Activated CD8-positive, alpha-beta T cell treated with anti-CD3 and anti-CD28 coated beads for 36 hours (primary cell): ENCODE data around the gene MYOZ3. TPM values are rescaled to one million over a fixed set of nuclear protein-coding genes. Genes with fewer than 3 reads are reported as not detected.

Source experiments
- ATAC-seq: fragments of 200-7000 bp; cut with Tn5 transposase; one replicate; pipeline ENCODE4 v1.10.0; 2021; ENCODE audit warnings: mild to moderate bottlenecking, moderate library complexity
- CTCF ChIA-PET: fragments of 350-600 bp; sonication (Branson Sonifier 250); formaldehyde crosslinking; loops from one replicate; lab custom pipeline; 2021; ENCODE audit warnings: antibody characterized with exemption; lab: Charles Lee
- POLR2A ChIA-PET: fragments of 350-600 bp; sonication (Branson Sonifier 250); formaldehyde crosslinking; loops from one replicate; lab custom pipeline; 2021; ENCODE audit warnings: antibody characterized with exemption; lab: Charles Lee
- DNase-seq: peaks from one replicate; pipeline ENCODE4 v3.0.0-alpha.2; 2020
- H3K27ac Mint-ChIP-seq: one replicate; pipeline ENCODE4 v1.8.0; 2021; ENCODE audit warnings: mild to moderate bottlenecking, mixed read lengths
- H3K27me3 Mint-ChIP-seq: one replicate; pipeline ENCODE4 v1.8.0; 2021; ENCODE audit warnings: mixed read lengths
- H3K36me3 Mint-ChIP-seq: one replicate; pipeline ENCODE4 v1.8.0; 2021; ENCODE audit warnings: low read depth, mixed read lengths
- H3K4me1 Mint-ChIP-seq: one replicate; pipeline ENCODE4 v1.8.0; 2021; ENCODE audit warnings: low read depth, mixed read lengths
- H3K4me3 Mint-ChIP-seq: one replicate; pipeline ENCODE4 v1.8.0; 2021; ENCODE audit warnings: mild to moderate bottlenecking, moderate library complexity, mixed read lengths
- H3K9me3 Mint-ChIP-seq: one replicate; pipeline ENCODE4 v1.8.0; 2021; ENCODE audit warnings: mixed read lengths
- intact Hi-C: fragments of 100-400 bp; cut with micrococcal nuclease; formaldehyde crosslinking; loops from one replicate; pipeline ENCODE4 v1.10.0; 2022
- total RNA-seq, 2 experiments: library from RNA; stranded (reverse); gene quantifications; one replicate each; pipeline ENCODE4 v1.2.3, GENCODE V29; 2021
- TF ChIP-seq, protein P1 (sequence below): fragments of 200-600 bp; IDR thresholded peaks from one replicate; pipeline ENCODE4 v1.8.0; 2022; ENCODE audit warnings: antibody characterized with exemption, mild to moderate bottlenecking

The MYOZ3 gene
- total RNA-seq, 2 experiments from 2014 or later, result 0.11 to 0.20 TPM

DNA sequence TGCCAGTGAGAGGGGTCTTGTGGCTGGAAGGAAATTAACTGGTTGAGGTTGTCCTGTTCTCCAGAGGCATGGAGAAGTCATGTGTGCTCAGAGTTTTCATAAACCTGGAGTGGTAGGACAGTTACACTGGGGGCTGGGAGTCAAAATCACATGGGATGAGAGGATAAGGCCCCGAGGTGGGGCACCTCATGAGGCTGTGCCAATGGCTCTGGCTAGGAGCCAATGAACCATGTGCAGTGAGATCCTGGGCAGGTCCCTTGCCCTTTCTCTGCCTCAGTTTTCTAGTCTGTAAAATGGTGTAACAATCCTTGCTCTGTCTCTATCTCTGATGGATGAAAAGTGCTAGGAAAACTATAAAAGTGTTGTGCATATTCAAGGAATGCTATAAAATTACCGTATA lies 27.6 kb upstream of the MYOZ3 start:
- POLR2A ChIA-PET, result interaction anchor here (0.5 to 0.6 kb wide), 2 partner anchors 141 to 681 kb away, joined by 3 read pairs; no protein-coding TSS in a partner anchor

DNA sequence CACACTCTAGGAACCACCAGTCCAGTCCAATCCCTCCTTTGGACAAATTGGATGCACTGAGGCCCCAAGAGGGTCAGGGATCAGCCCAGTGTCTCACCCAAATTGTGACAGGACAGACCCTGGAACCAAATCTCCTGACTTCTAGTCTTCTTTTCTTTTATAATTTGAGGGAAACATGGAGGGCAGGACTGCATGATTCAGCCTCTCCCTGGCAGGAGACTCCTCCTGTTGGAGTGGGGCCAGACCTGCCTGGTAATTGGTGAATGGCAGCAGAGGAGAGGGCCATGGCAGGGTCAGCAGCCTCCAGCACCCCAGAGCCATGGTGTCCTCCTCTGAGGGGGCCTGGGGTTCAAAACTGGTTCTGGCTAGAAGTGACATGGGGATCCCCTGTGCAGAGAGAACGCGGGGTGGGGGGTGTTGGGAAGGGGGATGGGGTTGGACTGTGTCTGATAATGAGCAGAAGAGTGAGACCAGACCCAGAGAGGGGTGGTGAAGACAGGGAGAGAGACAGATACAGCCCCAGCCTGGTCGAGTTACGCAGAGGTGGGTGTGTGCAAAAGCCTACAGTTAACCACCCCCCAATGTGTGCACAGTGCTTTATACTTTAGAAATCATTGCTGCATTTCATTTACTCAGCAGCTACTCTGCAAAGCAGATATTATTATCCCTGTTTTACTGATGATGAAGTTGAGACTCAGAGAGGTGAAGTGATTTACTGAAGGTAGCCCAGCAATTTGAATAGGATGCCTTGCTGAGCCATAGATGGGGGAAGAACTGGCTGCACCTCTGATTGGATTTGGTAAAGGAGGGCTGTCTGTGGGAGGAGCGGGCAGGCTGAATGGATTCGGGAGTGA lies 24.4 kb upstream of the MYOZ3 start:
- ATAC-seq (no peak), DNase-seq (no peak)
- intact Hi-C loops, result no loop called here
- CTCF ChIA-PET, result no interaction called here
- Mint-ChIP-seq H3K4me1 (no peaks in the 10 kb centered on the region), H3K9me3 (no peaks in the 10 kb centered on the region), H3K27me3 (peaks cover 13% of the 10 kb centered on the region), H3K27ac (no peak overlapping the region), H3K36me3 (no peaks in the 10 kb centered on the region), H3K4me3 (no peak overlapping the region)
- POLR2A ChIA-PET, result no interaction called here
- TF ChIP-seq, protein P1, sequence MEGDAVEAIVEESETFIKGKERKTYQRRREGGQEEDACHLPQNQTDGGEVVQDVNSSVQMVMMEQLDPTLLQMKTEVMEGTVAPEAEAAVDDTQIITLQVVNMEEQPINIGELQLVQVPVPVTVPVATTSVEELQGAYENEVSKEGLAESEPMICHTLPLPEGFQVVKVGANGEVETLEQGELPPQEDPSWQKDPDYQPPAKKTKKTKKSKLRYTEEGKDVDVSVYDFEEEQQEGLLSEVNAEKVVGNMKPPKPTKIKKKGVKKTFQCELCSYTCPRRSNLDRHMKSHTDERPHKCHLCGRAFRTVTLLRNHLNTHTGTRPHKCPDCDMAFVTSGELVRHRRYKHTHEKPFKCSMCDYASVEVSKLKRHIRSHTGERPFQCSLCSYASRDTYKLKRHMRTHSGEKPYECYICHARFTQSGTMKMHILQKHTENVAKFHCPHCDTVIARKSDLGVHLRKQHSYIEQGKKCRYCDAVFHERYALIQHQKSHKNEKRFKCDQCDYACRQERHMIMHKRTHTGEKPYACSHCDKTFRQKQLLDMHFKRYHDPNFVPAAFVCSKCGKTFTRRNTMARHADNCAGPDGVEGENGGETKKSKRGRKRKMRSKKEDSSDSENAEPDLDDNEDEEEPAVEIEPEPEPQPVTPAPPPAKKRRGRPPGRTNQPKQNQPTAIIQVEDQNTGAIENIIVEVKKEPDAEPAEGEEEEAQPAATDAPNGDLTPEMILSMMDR, result no peak

More for the DNA sequence above, 27.6 kb upstream of the MYOZ3 start:
- H3K4me3 Mint-ChIP-seq, result no peak overlapping the region
- no peaks in the 10 kb centered on the region for H3K9me3 Mint-ChIP-seq
- ATAC-seq (no peak), DNase-seq (no peak)
- TF ChIP-seq, protein P1, result no peak
- CTCF ChIA-PET, result no interaction called here
- intact Hi-C loops, result no loop called here
- peaks cover 10% of the 10 kb centered on the region for H3K27me3 Mint-ChIP-seq
- H3K36me3 Mint-ChIP-seq, result no peaks in the 10 kb centered on the region
- no peak overlapping the region for H3K27ac Mint-ChIP-seq
- no peaks in the 10 kb centered on the region for H3K4me1 Mint-ChIP-seq

DNA sequence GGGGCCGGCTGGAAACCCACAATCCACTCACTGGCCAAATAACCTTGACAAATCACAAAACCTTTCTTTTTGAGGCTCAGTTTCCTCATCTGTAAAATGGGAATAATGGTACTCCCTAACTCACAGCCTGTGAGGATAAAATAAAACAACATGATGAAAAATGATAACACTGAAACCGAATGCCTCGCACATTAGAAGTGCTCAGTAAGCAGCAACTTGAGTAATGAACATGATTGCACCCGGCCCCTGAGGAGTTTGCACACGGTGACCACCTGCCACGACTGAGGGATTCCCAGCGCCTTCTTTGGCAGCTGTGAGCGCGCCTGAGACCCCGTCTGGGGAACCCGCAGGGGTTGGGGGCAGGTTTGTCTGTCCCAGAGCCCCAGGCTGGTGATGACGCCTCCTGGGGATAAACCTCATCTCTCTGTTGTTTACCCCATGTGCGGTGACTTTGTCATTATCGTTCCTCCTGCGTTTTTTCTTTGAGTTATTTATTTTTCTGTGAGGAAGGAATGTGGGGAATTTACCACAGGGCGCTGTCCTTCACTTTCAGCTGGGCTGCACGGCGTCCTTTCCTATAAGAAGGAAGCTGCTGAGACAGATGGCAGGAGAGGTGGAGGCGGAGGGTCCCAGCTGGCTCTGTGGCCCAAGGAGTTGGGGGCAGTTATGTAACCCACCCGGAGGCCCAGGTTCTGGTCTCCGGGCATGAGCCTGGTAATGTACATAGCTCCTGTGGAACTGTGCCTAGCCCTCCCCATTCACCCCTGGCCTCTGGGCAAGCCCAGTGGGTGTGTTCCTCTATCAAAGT lies 23.6 kb upstream of the MYOZ3 start:
- Mint-ChIP-seq H3K27me3 (peaks cover 13% of the 10 kb centered on the region), H3K9me3 (no peaks in the 10 kb centered on the region), H3K27ac (no peak overlapping the region), H3K36me3 (no peaks in the 10 kb centered on the region), H3K4me1 (no peaks in the 10 kb centered on the region), H3K4me3 (no peak overlapping the region)
- ChIA-PET POLR2A (no interaction called here), CTCF (interaction anchor here (1.0 kb wide), 1 partner anchor 76 kb away, joined by 3 read pairs; no protein-coding TSS in a partner anchor)
- TF ChIP-seq, protein P1, result no peak
- ATAC-seq (no peak), DNase-seq (no peak)
- intact Hi-C loops, result no loop called here

DNA sequence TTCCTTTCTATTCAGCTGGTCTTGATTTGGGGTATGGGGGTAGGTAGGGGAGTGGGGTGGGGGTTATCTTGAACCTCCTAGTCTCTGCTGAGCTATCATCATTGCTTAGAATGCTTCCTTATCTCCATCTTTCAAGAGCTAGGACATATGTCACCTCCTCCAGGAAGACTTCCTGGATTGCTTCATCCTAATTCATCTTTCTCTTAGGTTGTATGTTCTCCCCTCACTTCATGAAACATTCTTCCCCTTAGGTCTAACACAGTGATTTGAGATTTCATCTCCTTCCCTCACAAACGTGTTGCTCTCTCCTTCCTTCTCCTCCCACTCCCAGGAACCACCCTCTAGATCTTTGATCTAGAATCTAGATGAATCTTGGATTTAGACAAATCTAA lies 23.0 kb upstream of the MYOZ3 start:
- Mint-ChIP-seq H3K9me3 (no peaks in the 10 kb centered on the region), H3K27ac (no peak overlapping the region), H3K4me1 (no peaks in the 10 kb centered on the region), H3K36me3 (no peaks in the 10 kb centered on the region), H3K4me3 (no peak overlapping the region), H3K27me3 (peaks cover 13% of the 10 kb centered on the region)
- intact Hi-C loops, result no loop called here
- ATAC-seq, result no peak
- DNase-seq, result no peak
- CTCF ChIA-PET, result interaction anchor here (1.0 kb wide), 1 partner anchor 76 kb away, joined by 3 read pairs; no protein-coding TSS in a partner anchor
- POLR2A ChIA-PET, result no interaction called here
- TF ChIP-seq, protein P1, result no peak
